ENCODE data around the gene DAB2. TPM values are rescaled to one million over a fixed set of nuclear protein-coding genes. Genes with fewer than 3 reads are reported as not detected.
A peak's percentile ranks its signal among the peaks of the same experiment; 100 is the strongest.

DAB2 gene
- total RNA-seq, 4 donors from 2014 or later = 22.9 to 57.4 (median 54.6) TPM

DNA sequence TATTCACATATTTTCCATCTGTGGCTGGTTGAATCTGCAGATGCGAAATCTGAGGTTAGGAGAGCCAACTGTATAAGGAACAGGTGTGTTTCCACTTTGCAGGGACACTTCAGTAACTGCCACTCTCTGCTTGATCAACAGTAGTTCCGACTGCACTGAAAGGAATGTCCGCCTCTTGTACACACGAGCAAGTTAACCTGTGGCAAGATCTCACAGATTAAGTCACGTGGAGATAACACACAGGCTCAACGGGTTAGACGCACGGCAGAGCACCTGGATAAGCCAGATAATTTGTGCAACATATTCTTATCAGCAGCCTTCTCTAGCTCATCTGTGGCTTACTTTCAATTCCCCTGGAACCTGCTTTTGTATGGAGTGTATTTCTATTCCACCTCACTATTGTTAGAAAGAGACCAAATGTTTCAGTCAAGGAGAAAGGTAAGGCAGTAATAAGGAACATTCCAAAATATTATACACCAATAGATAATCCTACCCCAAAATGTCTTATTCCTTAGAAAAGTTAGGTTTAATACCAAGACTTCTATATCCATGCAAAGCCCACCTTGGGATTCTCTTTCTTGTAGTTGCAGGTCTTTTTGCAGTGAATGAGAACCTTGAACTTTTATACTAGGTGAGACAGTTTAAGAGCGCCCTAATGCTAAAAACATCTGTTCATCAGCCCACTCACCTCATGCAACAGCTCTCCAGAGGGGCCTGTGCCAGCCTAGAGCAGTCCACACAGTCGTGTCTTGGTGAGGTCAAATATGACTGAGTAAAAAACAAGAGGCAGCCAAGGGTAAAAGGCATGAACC lies 54.0 kb downstream of the DAB2 start:
- intact Hi-C loops (cut with DNase I) = no loop called here

DNA sequence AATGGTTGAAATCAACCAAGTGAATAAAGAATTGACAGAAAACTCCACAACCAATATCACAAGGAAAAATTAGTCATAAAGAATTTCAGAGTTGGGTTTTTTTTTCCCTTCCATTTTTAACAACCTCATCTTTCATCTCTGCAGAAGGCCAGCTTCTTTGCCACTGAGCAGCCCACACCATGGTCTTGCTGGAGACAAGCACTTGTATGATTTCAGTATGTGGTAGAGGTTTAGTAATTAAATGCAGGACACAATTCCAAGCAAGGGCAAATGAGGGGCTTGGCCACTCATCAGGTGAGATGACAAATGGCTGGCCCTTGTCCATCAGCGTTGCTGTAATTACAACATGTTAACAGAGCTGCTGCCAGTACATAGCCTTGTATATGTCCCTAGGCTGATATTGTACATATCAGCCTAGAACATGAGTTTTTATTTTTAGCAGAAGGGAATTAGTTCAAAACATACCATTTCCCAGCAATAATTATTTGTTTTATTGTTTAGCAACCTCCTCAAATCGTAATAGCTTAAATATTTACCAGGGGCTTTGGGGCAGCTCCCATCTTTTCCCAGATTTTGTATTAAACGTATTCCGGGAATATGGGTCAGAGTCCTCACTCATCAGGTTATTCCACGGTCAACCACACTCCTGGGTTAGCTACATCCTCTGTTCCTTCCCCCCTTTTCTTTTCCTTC lies 55.5 kb downstream of the DAB2 start:
- intact Hi-C loops (cut with DNase I) = no loop called here
- TF ChIP-seq, protein P1, sequence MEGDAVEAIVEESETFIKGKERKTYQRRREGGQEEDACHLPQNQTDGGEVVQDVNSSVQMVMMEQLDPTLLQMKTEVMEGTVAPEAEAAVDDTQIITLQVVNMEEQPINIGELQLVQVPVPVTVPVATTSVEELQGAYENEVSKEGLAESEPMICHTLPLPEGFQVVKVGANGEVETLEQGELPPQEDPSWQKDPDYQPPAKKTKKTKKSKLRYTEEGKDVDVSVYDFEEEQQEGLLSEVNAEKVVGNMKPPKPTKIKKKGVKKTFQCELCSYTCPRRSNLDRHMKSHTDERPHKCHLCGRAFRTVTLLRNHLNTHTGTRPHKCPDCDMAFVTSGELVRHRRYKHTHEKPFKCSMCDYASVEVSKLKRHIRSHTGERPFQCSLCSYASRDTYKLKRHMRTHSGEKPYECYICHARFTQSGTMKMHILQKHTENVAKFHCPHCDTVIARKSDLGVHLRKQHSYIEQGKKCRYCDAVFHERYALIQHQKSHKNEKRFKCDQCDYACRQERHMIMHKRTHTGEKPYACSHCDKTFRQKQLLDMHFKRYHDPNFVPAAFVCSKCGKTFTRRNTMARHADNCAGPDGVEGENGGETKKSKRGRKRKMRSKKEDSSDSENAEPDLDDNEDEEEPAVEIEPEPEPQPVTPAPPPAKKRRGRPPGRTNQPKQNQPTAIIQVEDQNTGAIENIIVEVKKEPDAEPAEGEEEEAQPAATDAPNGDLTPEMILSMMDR (IDR thresholded peaks at IDR 0.05) = no peak
- TF ChIP-seq POLR2A (IDR thresholded peaks at IDR 0.05) = no peak
- 88 to 96% methylated on average over 5 of the region's 5 CpGs for WGBS, 2 donors

More for the DNA sequence above, 54.0 kb downstream of the DAB2 start:
- 38 to 40% methylated on average over 10 of the region's 10 CpGs for WGBS, 2 donors
- Histone ChIP-seq H3K4me1 (peaks cover 8 to 13% of the 10 kb centered on the region in 2 donors), H3K36me3 (peaks cover 5 to 10% of the 10 kb centered on the region in 2 donors), H3K4me3 (replicated peaks in 1 of 3) (no peak overlapping the region), H3K27me3 (no peaks in the 10 kb centered on the region), H3K9me3 (no peaks in the 10 kb centered on the region), H3K27ac (peak overlapping the region; percentile 20 to 62 (median 47))
- DNase-seq = peak; percentile 44 to 59
- no peak for TF ChIP-seq POLR2A (IDR thresholded peaks at IDR 0.05)
- TF ChIP-seq, protein P1 (IDR thresholded peaks at IDR 0.05) = no peak

DNA sequence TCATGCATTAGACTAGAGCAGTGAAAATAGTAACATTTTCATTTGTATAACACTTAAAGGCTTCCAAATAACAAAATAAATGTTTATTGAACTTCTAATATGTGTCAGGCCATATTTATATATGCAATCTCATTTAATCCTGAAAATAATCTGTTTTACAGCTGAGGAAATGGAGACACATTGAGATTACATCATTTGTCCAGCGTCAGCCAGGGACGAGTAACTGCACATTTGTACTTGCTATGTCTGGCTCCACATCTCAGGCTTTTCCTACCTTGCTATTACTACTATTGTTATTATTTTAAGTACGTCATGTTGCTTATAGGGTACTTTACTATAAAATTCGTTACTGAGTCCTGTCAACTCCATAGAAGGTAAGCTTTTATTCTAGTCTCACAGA lies 56.7 kb downstream of the DAB2 start:
- 70 to 81% methylated on average over 4 of the region's 4 CpGs for WGBS, 2 donors
- Histone ChIP-seq H3K27ac (no peak overlapping the region), H3K4me3 (replicated peaks in 1 of 3) (no peak overlapping the region), H3K4me1 (peaks cover 8 to 13% of the 10 kb centered on the region in 2 donors), H3K27me3 (no peaks in the 10 kb centered on the region), H3K9me3 (no peaks in the 10 kb centered on the region), H3K36me3 (no peaks in the 10 kb centered on the region)
- TF ChIP-seq POLR2A (IDR thresholded peaks at IDR 0.05) = no peak
- no peak for DNase-seq
- intact Hi-C loops (cut with DNase I) = no loop called here

More for the DNA sequence above, 55.5 kb downstream of the DAB2 start:
- peaks cover 8 to 13% of the 10 kb centered on the region in 2 donors for H3K4me1 ChIP-seq
- no peaks in the 10 kb centered on the region for H3K27me3 ChIP-seq
- H3K27ac ChIP-seq = no peak overlapping the region
- no peaks in the 10 kb centered on the region for H3K9me3 ChIP-seq
- no peak overlapping the region for H3K4me3 ChIP-seq (replicated peaks in 1 of 3)
- peaks cover 0 to 3% of the 10 kb centered on the region in 2 donors for H3K36me3 ChIP-seq
- no peak for DNase-seq

DNA sequence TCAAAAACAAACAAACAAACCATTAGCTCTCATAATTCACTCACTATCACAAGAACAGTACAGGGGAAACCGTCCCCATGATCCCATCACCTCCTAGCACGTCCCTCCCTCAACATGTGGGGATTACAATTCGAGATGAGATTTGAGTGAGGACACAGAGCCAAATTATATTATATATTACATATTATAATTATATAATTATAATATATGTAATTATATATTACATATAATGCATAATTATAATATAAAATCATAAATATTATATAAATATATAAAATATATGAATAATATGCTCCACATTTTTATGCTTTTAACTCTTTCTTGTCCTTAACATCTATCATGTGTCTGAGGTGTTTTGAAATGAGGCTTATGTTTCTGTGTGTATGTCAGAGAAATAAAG lies 57.1 kb downstream of the DAB2 start:
- no peak for DNase-seq
- WGBS, 2 donors = 86 to 87% methylated on average over 3 of the region's 3 CpGs
- no peak overlapping the region for H3K27ac ChIP-seq
- intact Hi-C loops (cut with DNase I) = no loop called here
- H3K9me3 ChIP-seq = no peaks in the 10 kb centered on the region
- H3K27me3 ChIP-seq = no peaks in the 10 kb centered on the region
- H3K4me3 ChIP-seq (replicated peaks in 1 of 3) = no peak overlapping the region
- TF ChIP-seq, protein P1 (IDR thresholded peaks at IDR 0.05) = no peak
- TF ChIP-seq POLR2A (IDR thresholded peaks at IDR 0.05) = no peak
- peaks cover 8 to 13% of the 10 kb centered on the region in 2 donors for H3K4me1 ChIP-seq
- no peaks in the 10 kb centered on the region for H3K36me3 ChIP-seq

DNA sequence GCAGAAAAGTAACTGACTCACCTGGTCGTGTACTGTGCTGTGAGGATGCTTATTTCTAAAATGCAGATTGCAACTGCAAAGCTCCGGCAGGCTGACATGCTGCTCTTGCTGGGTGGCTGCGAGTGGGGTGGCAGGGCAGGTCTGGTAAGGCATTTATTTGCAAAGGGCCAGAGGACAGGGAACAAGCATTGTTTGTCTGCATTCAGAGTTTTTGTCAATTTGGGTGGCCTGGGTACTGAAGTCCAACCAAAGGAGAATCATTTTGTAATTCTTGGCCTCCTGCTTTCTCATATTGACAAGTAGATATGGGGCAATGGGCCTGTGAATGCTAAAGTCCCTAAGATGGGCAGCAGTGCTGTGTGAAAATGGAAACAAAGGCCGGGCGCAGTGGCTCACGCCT lies 60.4 kb downstream of the DAB2 start, which contains the start of gene C9:
Gene C9, minus strand, starts transcription at position 129 of the 400 bp plus-strand sequence. Its CDS starts 31 bp downstream, at position 98.
- intact Hi-C loops (cut with DNase I) = no loop called here

More for the DNA sequence above, 60.4 kb downstream of the DAB2 start, which contains the start of gene C9:
- no peak within 1 kb of the TSS for H3K4me3 ChIP-seq (replicated peaks in 1 of 3)
- no peaks in the 10 kb centered on the region for H3K4me1 ChIP-seq
- H3K9me3 ChIP-seq = no peaks in the 10 kb centered on the region
- no peaks in the 10 kb centered on the region for H3K36me3 ChIP-seq
- DNase-seq = no peak
- H3K27me3 ChIP-seq = no peaks in the 10 kb centered on the region
- TF ChIP-seq, protein P1 (IDR thresholded peaks at IDR 0.05) = no peak
- TF ChIP-seq POLR2A (IDR thresholded peaks at IDR 0.05) = no peak
- H3K27ac ChIP-seq = no peak within 1 kb of the TSS
- 74 to 82% methylated on average over 6 of the region's 6 CpGs for WGBS, 2 donors

All from thyroid gland (tissue), 4 donors.